Activated effector memory CD4-positive, alpha-beta T cell treated with Interleukin-2 at 50 U/mL for 16 hours (primary cell): ENCODE measurements around the gene CLEC2L.

Experiments
- DNase-seq: peaks from one replicate; pipeline ENCODE4 v3.0.0-alpha.2; 2020

CLEC2L gene

GRCh38 chr7:139580435-139580834, 57.0 kb downstream of the CLEC2L start:
- no peak for DNase-seq

- no peak for DNase-seq
Observed at GRCh38 chr7:139582130-139582650, 58.7 kb downstream of the CLEC2L start.

- DNase-seq: no peak
Observed at GRCh38 chr7:139582671-139583155, 59.2 kb downstream of the CLEC2L start.

GRCh38 chr7:139583826-139584553, 60.5 kb downstream of the CLEC2L start:
- DNase-seq: no peak

GRCh38 chr7:139585042-139585441, 61.6 kb downstream of the CLEC2L start:
- DNase-seq: no peak

- no peak for DNase-seq
Observed at GRCh38 chr7:139586286-139586685, 62.8 kb downstream of the CLEC2L start.

GRCh38 chr7:139587535-139587934, 64.0 kb downstream of the CLEC2L start:
- DNase-seq: no peak

GRCh38 chr7:139588632-139589031, 65.1 kb downstream of the CLEC2L start:
- DNase-seq: no peak

- DNase-seq: no peak
Observed at GRCh38 chr7:139589474-139589873, 66.0 kb downstream of the CLEC2L start.

GRCh38 chr7:139591550-139592195, 68.2 kb downstream of the CLEC2L start:
- no peak for DNase-seq

GRCh38 chr7:139592801-139593461, 69.4 kb downstream of the CLEC2L start:
- DNase-seq: no peak

GRCh38 chr7:139594090-139594489, 70.6 kb downstream of the CLEC2L start:
- DNase-seq: no peak
